HCT116 (cell line): Measurements from ENCODE around the gene AGAP4. TPM values are rescaled to one million over a fixed set of nuclear protein-coding genes. Genes with fewer than 3 reads are reported as not detected.
"Not testable (repeated sequence)": the region's sequence is repeated elsewhere in the genome, so short reads cannot be mapped to it uniquely, and the experiment has no call there.

Experiments
- ATAC-seq: fragments of 200-7000 bp; cut with Tn5 transposase; 2 replicates; pipeline ENCODE4 v1.9.1; 2020; ENCODE audit warnings: mild to moderate bottlenecking, moderate library complexity
- BruUV-seq: library from RNA; stranded (reverse); fragments of 400-500 nt; replicated peaks from 2 replicates; lab custom pipeline; 2021; lab: Mats Ljungman, UMichigan
- CTCF ChIA-PET: fragments of 300-600 bp; sonication (Branson Sonifier 250); formaldehyde crosslinking; loops from one replicate; lab custom pipeline; 2021; ENCODE audit warnings: antibody characterized with exemption; lab: Charles Lee
- POLR2A ChIA-PET: fragments of 300-600, 350-600 bp; sonication (Branson Sonifier 250); formaldehyde crosslinking; loops from one replicate; lab custom pipeline; 2021; ENCODE audit warnings: antibody characterized with exemption; lab: Charles Lee
- RAD21 ChIA-PET, 2 experiments: fragments of 300-600 bp; sonication (Branson Sonifier 250); formaldehyde crosslinking; loops; one replicate each; lab custom pipeline; 2023; ENCODE audit warnings: low total read pairs in 2 of 2; ENCODE audit not compliant: uncharacterized antibody in 2 of 2, unreplicated experiment in 2 of 2, low non-redundant PET in 1 of 2; lab: Charles Lee
- DNase-seq: peaks from one replicate; pipeline ENCODE4 v3.0.0-alpha.2; 2010; ENCODE audit warnings: low read depth, low spot score
- H2AFZ ChIP-seq: fragments of 200-600 bp; shearing (Covaris generic), sonication (generic); 2 replicates; pipeline ENCODE4 v1.6.1; 2017; ENCODE audit warnings: low read depth, mixed run types, mixed read lengths, antibody characterized with exemption, low read length; ENCODE audit not compliant: poor library complexity, severe bottlenecking
- H3K27ac ChIP-seq: 2 replicates; pipeline ENCODE4 v1.5.1; 2012; ENCODE audit warnings: low read depth, low read length
- H3K27me3 ChIP-seq: fragments of 200-600 bp; sonication (generic); 2 replicates; pipeline ENCODE4 v1.6.1; 2016; ENCODE audit warnings: mixed run types, low read length, mixed read lengths; ENCODE audit not compliant: insufficient read depth
- H3K36me3 ChIP-seq, 2 experiments: fragments of 200-500 bp in 1 of 2; fragments of 200-600 bp in 1 of 2; sonication (Bioruptor generic) in 1 of 2; sonication (generic) in 1 of 2; 2 replicates each; pipeline versions ENCODE4 v1.5.1 to v1.6.1; 2014 to 2016; ENCODE audit warnings: low read length in 2 of 2, inconsistent platforms in 1 of 2, mixed read lengths in 1 of 2, mixed run types in 1 of 2; ENCODE audit not compliant: insufficient read depth in 2 of 2, control insufficient read depth in 1 of 2
- H3K4me1 ChIP-seq, 2 experiments: fragments of 200-600 bp in 1 of 2; sonication (generic) in 1 of 2; 2 replicates each; pipeline versions ENCODE4 v1.5.1 to v1.6.1; 2012 to 2017; ENCODE audit warnings: low read length in 2 of 2, inconsistent platforms in 1 of 2, mild to moderate bottlenecking in 1 of 2, mixed read lengths in 1 of 2, mixed run types in 1 of 2, moderate library complexity in 1 of 2; ENCODE audit not compliant: insufficient read depth in 2 of 2, control insufficient read depth in 1 of 2
- H3K4me2 ChIP-seq: fragments of 200-600 bp; sonication (generic); 2 replicates; pipeline ENCODE4 v1.6.1; 2017; ENCODE audit warnings: mixed run types, low read length, mixed read lengths
- H3K4me3 ChIP-seq, 2 experiments: fragments of 200-600 bp in 1 of 2; sonication (generic) in 1 of 2; replicated peaks in 1 of 2; 2 replicates each; pipeline ENCODE4 v1.5.1; 2011 to 2016; ENCODE audit warnings: low read length in 2 of 2, control low read depth in 1 of 2, low read depth in 1 of 2, mild to moderate bottlenecking in 1 of 2, mixed read lengths in 1 of 2, mixed run types in 1 of 2
- H3K79me2 ChIP-seq: fragments of 200-600 bp; sonication (generic); 2 replicates; pipeline ENCODE4 v1.6.1; 2017; ENCODE audit warnings: mild to moderate bottlenecking, mixed run types, low read length, moderate library complexity, mixed read lengths; ENCODE audit not compliant: insufficient read depth
- H3K9ac ChIP-seq: fragments of 200-600 bp; sonication (generic); 2 replicates; pipeline ENCODE4 v1.6.1; 2016; ENCODE audit warnings: low read length, mixed read lengths
- H3K9me2 ChIP-seq: fragments of 200-600 bp; sonication (generic), shearing (Covaris generic); 2 replicates; pipeline ENCODE4 v1.6.1; 2017; ENCODE audit warnings: mixed run types, mild to moderate bottlenecking, moderate library complexity; ENCODE audit not compliant: insufficient read depth
- H3K9me3 ChIP-seq, 2 experiments: fragments of 200-500 bp in 1 of 2; fragments of 200-600 bp in 1 of 2; sonication (Bioruptor generic) in 1 of 2; sonication (generic) in 1 of 2; 2 replicates each; pipeline ENCODE4 v1.6.1; 2014 to 2017; ENCODE audit warnings: low read length in 2 of 2, mixed read lengths in 2 of 2, inconsistent platforms in 1 of 2, low read depth in 1 of 2, mild to moderate bottlenecking in 1 of 2, mixed run types in 1 of 2, moderate library complexity in 1 of 2; ENCODE audit not compliant: control insufficient read depth in 1 of 2, insufficient read depth in 1 of 2
- H4K20me1 ChIP-seq: fragments of 200-600 bp; sonication (generic), shearing (Covaris generic); 2 replicates; pipeline ENCODE4 v1.6.1; 2017; ENCODE audit warnings: mixed run types, mild to moderate bottlenecking, moderate library complexity; ENCODE audit not compliant: insufficient read depth
- RAD21 ChIP-seq: IDR thresholded peaks from 2 replicates; pipeline ENCODE4 v1.6.1; 2012; ENCODE audit warnings: low read depth, mild to moderate bottlenecking
- REST ChIP-seq: IDR thresholded peaks from 2 replicates; pipeline ENCODE4 v1.6.1; 2012; ENCODE audit warnings: low read depth
- intact Hi-C: fragments of 100-400 bp; cut with micrococcal nuclease; formaldehyde crosslinking; loops from 2 replicates; pipeline ENCODE4 v1.10.0; 2022
- total RNA-seq: library from RNA; stranded (reverse); gene quantifications from one replicate; pipeline ENCODE4 v1.2.1, GENCODE V29; 2021; ENCODE audit not compliant: unreplicated experiment

Gene AGAP4
- total RNA-seq, 1 experiment from 2014 or later: 14.9 TPM

- no TSS peak for BruUV-seq
- no peak for DNase-seq
Observed at GRCh38 chr10:45809837-45810236, 37.5 kb downstream of the AGAP4 start.

GRCh38 chr10:45804996-45805395 lies 42.3 kb downstream of the AGAP4 start:
- H4K20me1 ChIP-seq, RAD21 ChIA-PET, H3K4me2 ChIP-seq, H3K4me3 ChIP-seq, DNase-seq, H3K9me2 ChIP-seq, POLR2A ChIA-PET, H2AFZ ChIP-seq, H3K36me3 ChIP-seq, BruUV-seq, H3K9ac ChIP-seq, intact Hi-C loops, H3K4me1 ChIP-seq, H3K9me3 ChIP-seq, ATAC-seq, H3K27me3 ChIP-seq, H3K27ac ChIP-seq, CTCF ChIA-PET, H3K79me2 ChIP-seq: not testable (repeated sequence)

More at GRCh38 chr10:45809837-45810236, 37.5 kb downstream of the AGAP4 start:
- H3K9ac ChIP-seq: no peak overlapping the region
- H3K36me3 ChIP-seq: no peaks in the 10 kb centered on the region
- no peaks in the 10 kb centered on the region for H3K9me2 ChIP-seq
- H3K27ac ChIP-seq: no peak overlapping the region
- H3K9me3 ChIP-seq: no peaks in the 10 kb centered on the region
- H3K4me1 ChIP-seq: no peaks in the 10 kb centered on the region
- ChIA-PET CTCF (no interaction called here), POLR2A (no interaction called here)
- no peaks in the 10 kb centered on the region for H4K20me1 ChIP-seq
- no peak for ATAC-seq
- no peaks in the 10 kb centered on the region for H3K79me2 ChIP-seq
- H3K27me3 ChIP-seq: no peaks in the 10 kb centered on the region
- H2AFZ ChIP-seq: no peak overlapping the region
- peak; percentile 36 for TF ChIP-seq RAD21
- TF ChIP-seq REST: no peak
- TF ChIP-seq, all 23 proteins: peak for 1
- intact Hi-C loops: no loop called here
- H3K4me2 ChIP-seq: no peak overlapping the region
- RAD21 ChIA-PET: no interaction called here
- H3K4me3 ChIP-seq: no peak overlapping the region

GRCh38 chr10:45803060-45804010 lies 44.0 kb downstream of the AGAP4 start:
- H3K9me2 ChIP-seq, H3K4me2 ChIP-seq, H3K27me3 ChIP-seq, H3K9ac ChIP-seq, H3K9me3 ChIP-seq, H2AFZ ChIP-seq, POLR2A ChIA-PET, RAD21 ChIA-PET, CTCF ChIA-PET, BruUV-seq, H3K36me3 ChIP-seq, H4K20me1 ChIP-seq, H3K27ac ChIP-seq, H3K79me2 ChIP-seq, DNase-seq, H3K4me1 ChIP-seq, H3K4me3 ChIP-seq, intact Hi-C loops: not testable (repeated sequence)
- peak; percentile 67 for ATAC-seq
